Keratinocyte (primary cell): Measurements from ENCODE around the gene ASPSCR1.

Experiments used
- CTCF ChIP-seq, 3 experiments: IDR thresholded peaks in 1 of 3; conservative IDR thresholded peaks in 1 of 3; optimal IDR thresholded peaks in 1 of 3; 2 replicates in 2 of 3; 3 replicates in 1 of 3; pipeline versions ENCODE3 to v1.5.1; 2011; ENCODE audit warnings: low read length in 3 of 3, mild to moderate bottlenecking in 3 of 3, moderate library complexity in 2 of 3, control low read depth in 1 of 3, inconsistent platforms in 1 of 3; ENCODE audit not compliant: insufficient read depth in 2 of 3; ENCODE audit errors: extremely low read depth in 1 of 3
- EZH2 ChIP-seq: IDR thresholded peaks from one replicate; pipeline ENCODE4 v1.6.1; 2012; ENCODE audit warnings: inconsistent platforms, mild to moderate bottlenecking, low read length, moderate library complexity

GRCh38 chr17:82037092-82037888 lies 59.9 kb downstream of the ASPSCR1 start, which contains the start of gene DCXR:
- peak; percentile 59 to 96 (median 82) for TF ChIP-seq CTCF (optimal IDR thresholded peaks at IDR 0.05 in 1 of 3, IDR thresholded peaks at IDR 0.05 in 1 of 3, conservative IDR thresholded peaks at IDR 0.05 in 1 of 3; ENCODE audit: extremely low read depth in 1 of 3, insufficient read depth in 2 of 3, low read length in 3 of 3)
- TF ChIP-seq EZH2, result no peak
